ENCODE data around the gene MLC1. TPM values are rescaled to one million over a fixed set of nuclear protein-coding genes. Genes with fewer than 3 reads are reported as not detected.

The MLC1 gene
- total RNA-seq, 2 experiments from 2014 or later, result 4.2 to 4.9 TPM

DNA sequence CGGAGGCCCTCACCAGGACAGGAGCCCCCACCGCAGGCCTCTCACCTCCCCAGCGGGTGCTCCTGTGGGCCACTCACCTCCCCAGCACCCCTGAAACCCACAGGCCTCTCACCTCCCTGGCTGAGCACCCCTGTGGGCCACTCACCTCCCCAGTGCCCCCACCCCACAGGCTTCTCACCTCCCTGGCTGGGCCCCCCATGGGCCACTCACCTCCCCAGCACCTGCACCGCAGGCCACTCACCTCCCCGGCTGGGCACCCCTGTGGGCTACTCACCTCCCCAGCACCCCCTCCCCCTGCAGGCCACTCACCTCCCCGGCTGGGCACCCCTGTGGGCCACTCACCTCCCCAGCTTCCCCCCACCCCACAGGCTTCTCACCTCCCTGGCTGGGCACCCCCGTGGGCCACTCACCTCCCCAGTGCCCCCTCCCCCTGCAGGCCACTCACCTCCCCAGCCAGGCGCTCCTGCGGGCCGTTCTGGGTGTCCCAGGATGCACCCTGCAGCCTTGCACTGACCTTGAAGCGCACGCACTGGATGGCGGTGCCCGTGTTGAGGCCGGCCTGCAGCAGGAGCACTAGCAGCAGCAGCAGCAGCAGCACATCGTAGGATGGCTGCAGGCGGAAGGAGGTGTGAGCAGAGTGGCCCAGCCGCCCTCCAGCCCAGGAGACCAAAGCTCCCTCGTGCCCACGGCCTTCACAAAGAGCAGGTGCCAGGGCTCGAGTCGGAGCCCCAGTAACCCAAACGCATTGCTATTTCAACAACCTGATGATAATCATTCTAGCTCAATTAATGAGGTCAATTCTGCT lies 21.4 kb downstream of the MLC1 start:
- Mint-ChIP-seq H3K4me3 (no peak overlapping the region), H3K36me3 (no peaks in the 10 kb centered on the region), H3K27me3 (peaks cover 14% of the 10 kb centered on the region), H3K27ac (no peak overlapping the region), H3K4me1 (peaks cover 2% of the 10 kb centered on the region), H3K9me3 (no peaks in the 10 kb centered on the region)
- POLR2A ChIA-PET, result no interaction called here
- ATAC-seq (ENCODE audit: low read depth) (no peak), DNase-seq (no peak)

DNA sequence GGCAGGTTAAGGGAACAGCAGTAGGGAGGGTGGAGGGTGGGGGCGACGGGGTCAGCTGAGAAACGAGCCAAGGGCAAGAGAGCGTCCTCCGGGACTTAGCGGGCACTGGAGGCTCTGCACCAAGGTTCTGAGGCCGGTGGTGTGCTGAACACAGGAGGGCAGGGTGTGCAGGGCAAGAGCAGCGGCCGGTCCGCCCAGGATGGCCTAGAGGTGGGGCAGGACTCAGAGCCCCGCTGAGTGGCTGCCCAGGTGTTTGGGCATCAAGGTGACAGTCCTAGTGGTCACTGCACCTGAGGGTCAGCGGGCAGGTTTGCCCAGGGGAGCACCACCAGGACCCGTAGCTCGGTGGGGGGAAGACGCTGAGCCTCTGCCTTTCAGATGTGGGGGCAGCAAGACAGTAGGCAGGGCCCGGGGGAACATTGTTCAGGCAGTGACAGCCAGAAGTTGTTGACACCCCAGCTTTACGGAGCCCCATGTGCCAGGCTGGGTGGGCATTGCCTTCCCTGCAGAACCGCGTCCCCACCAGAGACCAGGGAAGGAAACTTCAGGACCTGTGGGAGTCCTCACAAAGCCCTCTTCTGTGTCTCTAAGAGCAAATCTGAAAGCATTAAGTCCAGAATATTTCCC lies 22.6 kb downstream of the MLC1 start:
- POLR2A ChIA-PET, result no interaction called here
- Mint-ChIP-seq H3K4me3 (no peak overlapping the region), H3K36me3 (no peaks in the 10 kb centered on the region), H3K9me3 (no peaks in the 10 kb centered on the region), H3K4me1 (peaks cover 3% of the 10 kb centered on the region), H3K27me3 (peaks cover 17% of the 10 kb centered on the region), H3K27ac (no peak overlapping the region)
- DNase-seq (no peak), ATAC-seq (ENCODE audit: low read depth) (no peak)

GRCh38 chr22:50061824-50062355 lies 23.3 kb downstream of the MLC1 start:
- peaks cover 19% of the 10 kb centered on the region for H3K27me3 Mint-ChIP-seq
- peaks cover 4% of the 10 kb centered on the region for H3K4me1 Mint-ChIP-seq
- no peak overlapping the region for H3K4me3 Mint-ChIP-seq
- POLR2A ChIA-PET, result no interaction called here
- H3K27ac Mint-ChIP-seq, result no peak overlapping the region
- no peaks in the 10 kb centered on the region for H3K36me3 Mint-ChIP-seq
- DNase-seq (no peak), ATAC-seq (ENCODE audit: low read depth) (no peak)
- H3K9me3 Mint-ChIP-seq, result no peaks in the 10 kb centered on the region

DNA sequence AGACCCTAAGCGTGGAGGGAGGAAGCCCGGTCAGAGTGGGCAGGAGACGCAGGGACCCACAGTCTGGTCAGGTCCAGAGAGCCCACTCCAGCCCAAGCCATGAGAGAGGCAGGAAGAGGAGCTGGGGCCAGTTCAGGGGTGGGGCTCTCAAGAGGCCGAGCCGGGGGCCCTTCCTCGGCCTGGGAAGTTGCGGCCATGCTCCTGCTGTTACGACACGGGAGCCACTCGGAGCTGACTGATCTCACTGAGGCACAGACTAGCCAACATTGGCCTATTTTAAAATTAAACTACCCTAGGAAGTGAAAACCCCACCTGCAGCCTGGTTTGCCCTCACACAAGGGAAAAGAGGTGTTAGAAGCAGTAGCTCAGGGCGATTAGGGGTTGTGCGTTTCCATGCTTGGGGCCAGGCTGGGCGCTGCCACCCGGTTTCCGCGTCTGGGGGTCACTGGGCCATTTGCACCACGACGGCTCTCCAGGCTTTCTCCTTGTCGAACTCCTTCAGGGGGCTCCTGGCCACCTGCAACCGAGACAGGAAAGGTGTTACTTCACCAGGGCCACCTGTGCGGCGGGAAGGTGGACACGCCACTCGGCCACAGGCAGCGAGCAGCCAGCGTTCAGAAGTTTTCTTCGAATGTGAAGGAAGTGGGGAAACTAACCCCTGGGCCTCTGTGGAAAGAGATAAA lies 23.9 kb downstream of the MLC1 start:
- H3K4me1 Mint-ChIP-seq, result peaks cover 4% of the 10 kb centered on the region
- DNase-seq (no peak), ATAC-seq (ENCODE audit: low read depth) (no peak)
- POLR2A ChIA-PET, result no interaction called here
- H3K36me3 Mint-ChIP-seq, result no peaks in the 10 kb centered on the region
- no peak overlapping the region for H3K4me3 Mint-ChIP-seq
- no peak overlapping the region for H3K27ac Mint-ChIP-seq
- no peaks in the 10 kb centered on the region for H3K9me3 Mint-ChIP-seq
- H3K27me3 Mint-ChIP-seq, result peaks cover 24% of the 10 kb centered on the region

- Mint-ChIP-seq H3K27ac (no peak overlapping the region), H3K4me1 (peaks cover 4% of the 10 kb centered on the region), H3K9me3 (no peaks in the 10 kb centered on the region), H3K4me3 (no peak overlapping the region), H3K27me3 (peaks cover 24% of the 10 kb centered on the region), H3K36me3 (no peaks in the 10 kb centered on the region)
- POLR2A ChIA-PET, result no interaction called here
- no peak for DNase-seq
- ATAC-seq (ENCODE audit: low read depth), result no peak
Measured at GRCh38 chr22:50060441-50061140, 24.6 kb downstream of the MLC1 start.

DNA sequence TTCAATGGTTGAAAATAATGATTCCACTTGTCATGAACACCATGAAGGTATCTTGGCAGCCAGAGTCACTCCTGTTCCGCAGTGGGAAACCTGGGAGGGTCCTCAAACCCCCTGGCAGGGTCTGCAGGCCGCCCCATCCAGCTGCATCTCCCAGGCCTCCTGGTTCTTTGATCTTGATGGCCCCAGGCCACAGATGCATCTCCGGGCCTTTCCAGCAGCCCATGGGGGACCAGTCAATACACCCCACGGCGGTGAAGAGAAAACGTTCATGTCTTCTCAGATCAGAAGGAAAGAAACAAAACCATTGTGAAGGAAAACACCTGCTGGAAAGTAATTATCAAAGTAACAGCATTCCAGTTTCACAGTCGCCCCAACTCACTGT lies 25.4 kb downstream of the MLC1 start:
- H3K27ac Mint-ChIP-seq, result no peak overlapping the region
- H3K9me3 Mint-ChIP-seq, result no peaks in the 10 kb centered on the region
- H3K4me3 Mint-ChIP-seq, result no peak overlapping the region
- H3K4me1 Mint-ChIP-seq, result peaks cover 4% of the 10 kb centered on the region
- DNase-seq (no peak), ATAC-seq (ENCODE audit: low read depth) (no peak)
- H3K27me3 Mint-ChIP-seq, result peaks cover 24% of the 10 kb centered on the region
- H3K36me3 Mint-ChIP-seq, result no peaks in the 10 kb centered on the region
- POLR2A ChIA-PET, result no interaction called here

DNA sequence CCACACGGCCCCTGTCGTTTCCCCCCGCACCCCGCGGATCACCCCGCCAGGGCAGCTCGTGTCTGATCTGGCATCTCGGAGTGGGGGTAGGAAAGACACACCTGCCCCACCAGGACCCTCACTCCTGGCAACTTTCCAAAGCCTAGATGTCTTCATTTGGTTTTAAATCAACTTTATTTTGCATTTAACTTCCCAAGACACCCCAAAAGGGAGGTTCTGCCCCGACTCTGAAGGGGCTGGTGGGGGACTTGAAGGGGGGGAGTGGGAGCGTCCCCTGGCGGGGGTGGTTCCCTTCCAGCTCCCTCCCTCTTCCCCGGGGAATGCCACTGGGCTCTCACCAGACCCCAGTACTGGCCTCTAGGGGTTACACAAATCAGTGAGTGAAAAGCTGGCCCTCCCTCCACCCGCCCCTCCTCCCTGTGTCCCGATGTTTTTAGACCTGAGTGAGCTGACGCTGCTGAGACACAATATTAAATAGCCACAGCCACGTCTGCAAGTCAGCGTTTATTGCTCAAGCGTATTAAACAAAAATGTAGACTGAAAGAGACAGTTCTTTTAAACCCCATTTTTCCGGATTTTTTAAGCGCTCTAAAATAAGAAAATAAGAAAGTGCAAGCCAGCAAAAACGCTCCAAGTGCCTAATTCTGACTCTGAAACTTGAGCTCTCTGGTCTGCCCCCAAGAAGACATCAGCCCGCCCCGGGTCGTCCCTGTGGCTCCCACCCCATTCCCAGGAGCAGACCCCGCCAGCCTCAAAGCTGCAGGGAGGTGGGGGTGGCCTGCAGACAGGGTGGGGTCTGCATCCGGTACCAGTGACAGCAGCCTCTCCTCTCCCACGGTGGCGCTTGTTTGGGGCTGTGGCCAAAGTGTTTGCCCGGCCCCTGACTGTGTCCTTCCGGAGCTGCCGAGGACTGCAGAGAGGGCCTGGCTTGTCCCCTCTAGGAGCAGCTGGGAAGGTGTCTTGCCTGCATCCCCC lies 26.0 kb downstream of the MLC1 start:
- DNase-seq, result no peak
- no peaks in the 10 kb centered on the region for H3K9me3 Mint-ChIP-seq
- no peak overlapping the region for H3K27ac Mint-ChIP-seq
- H3K36me3 Mint-ChIP-seq, result no peaks in the 10 kb centered on the region
- POLR2A ChIA-PET, result no interaction called here
- H3K4me3 Mint-ChIP-seq, result no peak overlapping the region
- no peak for ATAC-seq (ENCODE audit: low read depth)
- H3K27me3 Mint-ChIP-seq, result peaks cover 25% of the 10 kb centered on the region
- peaks cover 4% of the 10 kb centered on the region for H3K4me1 Mint-ChIP-seq

GRCh38 chr22:50058061-50058905 lies 26.9 kb downstream of the MLC1 start, which contains the start of gene TTLL8:
TSS of gene TTLL8 (minus strand) at chr22:50058298.
- DNase-seq (no peak), ATAC-seq (ENCODE audit: low read depth) (no peak)
- H3K27me3 Mint-ChIP-seq, result peaks cover 30% of the 10 kb centered on the region
- H3K36me3 Mint-ChIP-seq, result no peaks in the 10 kb centered on the region
- H3K9me3 Mint-ChIP-seq, result peaks cover 6% of the 10 kb centered on the region
- H3K4me3 Mint-ChIP-seq, result no peak within 1 kb of the TSS
- POLR2A ChIA-PET, result no interaction called here
- no peak within 1 kb of the TSS for H3K27ac Mint-ChIP-seq
- peaks cover 4% of the 10 kb centered on the region for H3K4me1 Mint-ChIP-seq

GRCh38 chr22:50057278-50058060 lies 27.8 kb downstream of the MLC1 start:
- Mint-ChIP-seq H3K4me3 (no peak overlapping the region), H3K9me3 (peaks cover 6% of the 10 kb centered on the region), H3K36me3 (no peaks in the 10 kb centered on the region), H3K4me1 (peaks cover 4% of the 10 kb centered on the region), H3K27ac (no peak overlapping the region), H3K27me3 (peaks cover 30% of the 10 kb centered on the region)
- POLR2A ChIA-PET, result no interaction called here
- DNase-seq, result no peak
- ATAC-seq (ENCODE audit: low read depth), result no peak

DNA sequence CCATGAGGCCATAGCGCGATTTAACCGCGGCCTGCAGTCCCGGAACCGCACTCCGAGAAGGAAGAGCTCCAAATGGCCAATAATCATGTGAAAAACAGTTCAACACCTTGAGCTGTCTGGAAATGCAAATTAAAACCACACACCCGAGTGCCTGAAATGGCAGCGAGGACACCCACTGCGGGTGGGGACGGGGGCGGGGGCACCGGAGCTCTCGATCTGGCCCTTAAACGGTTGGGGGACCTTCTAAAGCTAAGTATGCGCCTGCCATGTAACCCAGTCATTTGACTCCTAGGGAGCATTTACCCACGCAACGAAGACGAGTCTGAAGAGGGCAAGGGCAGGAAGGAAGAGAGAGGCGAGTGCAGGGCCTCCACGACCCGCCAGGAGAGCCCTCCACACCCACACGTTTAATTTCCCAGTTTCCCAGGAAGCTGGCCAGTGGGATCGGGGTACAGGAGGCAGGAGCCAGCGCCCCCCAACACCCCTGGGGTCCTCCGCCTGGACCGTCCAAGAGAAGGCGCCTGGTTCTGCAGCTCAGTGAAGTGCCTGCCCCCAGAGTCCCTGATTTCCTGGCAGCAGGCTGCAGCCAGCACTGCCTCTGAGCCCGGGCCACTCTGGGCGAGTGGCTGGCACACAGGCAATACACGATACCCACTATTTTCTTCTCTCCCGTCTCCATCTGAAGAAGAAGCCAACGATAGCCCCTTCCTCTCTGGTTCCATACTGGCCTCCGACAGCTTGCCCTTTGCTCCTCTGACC lies 28.8 kb downstream of the MLC1 start:
- POLR2A ChIA-PET, result no interaction called here
- DNase-seq (no peak), ATAC-seq (ENCODE audit: low read depth) (no peak)
- Mint-ChIP-seq H3K27me3 (peaks cover 30% of the 10 kb centered on the region), H3K4me1 (peaks cover 2% of the 10 kb centered on the region), H3K27ac (no peak overlapping the region), H3K9me3 (peaks cover 9% of the 10 kb centered on the region), H3K36me3 (no peaks in the 10 kb centered on the region), H3K4me3 (no peak overlapping the region)

DNA sequence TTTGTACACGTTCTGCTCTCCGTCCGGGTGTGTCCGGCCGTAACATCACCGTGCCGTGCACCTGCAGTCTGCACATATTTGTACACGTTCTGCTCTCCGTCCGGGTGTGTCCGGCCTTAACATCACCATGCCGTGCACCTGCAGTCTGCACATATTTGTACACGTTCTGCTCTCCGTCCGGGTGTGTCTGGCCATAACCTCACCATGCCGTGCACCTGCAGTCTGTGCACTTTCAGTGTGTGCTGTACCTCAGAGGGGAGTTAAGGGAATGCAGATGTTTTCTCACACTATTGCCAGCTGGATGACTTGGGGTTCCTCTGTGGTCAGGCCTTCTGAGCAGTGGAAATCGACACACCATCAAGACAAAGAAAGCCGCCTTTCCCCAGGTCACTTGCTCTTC lies 31.4 kb downstream of the MLC1 start:
- DNase-seq (no peak), ATAC-seq (ENCODE audit: low read depth) (no peak)
- Mint-ChIP-seq H3K9me3 (peaks cover 9% of the 10 kb centered on the region), H3K36me3 (no peaks in the 10 kb centered on the region), H3K27ac (no peak overlapping the region), H3K4me3 (no peak overlapping the region), H3K4me1 (peaks cover 2% of the 10 kb centered on the region), H3K27me3 (peaks cover 21% of the 10 kb centered on the region)
- POLR2A ChIA-PET, result no interaction called here
